NCI-H524 (cell line): Measurements from ENCODE around the gene EFEMP1.
"Not testable (repeated sequence)": the region's sequence is repeated elsewhere in the genome, so short reads cannot be mapped to it uniquely, and the experiment has no call there.

Experiments used
- DNase-seq, 2 experiments: peaks; one replicate each; lab custom pipeline; 2025; lab: John Stamatoyannopoulos, UW

The EFEMP1 gene

GRCh38 chr2:55864351-55865084 lies 59.1 kb downstream of the EFEMP1 start:
- DNase-seq = no peak

- DNase-seq = no peak
These were observed 60.8 kb downstream of the EFEMP1 start for GRCh38 chr2:55862673-55863390.

- DNase-seq = no peak
These were observed 61.3 kb downstream of the EFEMP1 start for GRCh38 chr2:55862246-55862645.

GRCh38 chr2:55861733-55862132 lies 61.8 kb downstream of the EFEMP1 start:
- no peak for DNase-seq

- DNase-seq = no peak
These were observed 62.8 kb downstream of the EFEMP1 start for GRCh38 chr2:55860832-55861231.

- DNase-seq = no peak
These were observed 63.7 kb downstream of the EFEMP1 start for GRCh38 chr2:55859875-55860274.

GRCh38 chr2:55857766-55858165 lies 65.8 kb downstream of the EFEMP1 start:
- DNase-seq = no peak

GRCh38 chr2:55856936-55857335 lies 66.6 kb downstream of the EFEMP1 start:
- no peak for DNase-seq

GRCh38 chr2:55848096-55848495 lies 75.5 kb downstream of the EFEMP1 start:
- no peak for DNase-seq

- no peak for DNase-seq
These were observed 77.2 kb downstream of the EFEMP1 start for GRCh38 chr2:55846426-55846825.

- DNase-seq = no peak
These were observed 78.6 kb downstream of the EFEMP1 start for GRCh38 chr2:55844986-55845385.

- DNase-seq = no peak
These were observed 79.6 kb downstream of the EFEMP1 start for GRCh38 chr2:55843994-55844345.

- no peak for DNase-seq
These were observed 80.2 kb downstream of the EFEMP1 start for GRCh38 chr2:55843096-55843993.

- no peak for DNase-seq
These were observed 81.5 kb downstream of the EFEMP1 start for GRCh38 chr2:55842046-55842445.

GRCh38 chr2:55840460-55840859 lies 83.1 kb downstream of the EFEMP1 start:
- no peak for DNase-seq

- DNase-seq = no peak
These were observed 84.3 kb downstream of the EFEMP1 start for GRCh38 chr2:55839182-55839819.

- DNase-seq = no peak
These were observed 84.9 kb downstream of the EFEMP1 start for GRCh38 chr2:55838653-55839052.

- DNase-seq = not testable (repeated sequence)
These were observed 85.5 kb downstream of the EFEMP1 start for GRCh38 chr2:55838117-55838516.

- DNase-seq = no peak
These were observed 86.5 kb downstream of the EFEMP1 start for GRCh38 chr2:55837073-55837472.

GRCh38 chr2:55831671-55832410 lies 91.7 kb downstream of the EFEMP1 start:
- DNase-seq = not testable (repeated sequence)

GRCh38 chr2:55827855-55828254 lies 95.7 kb downstream of the EFEMP1 start:
- DNase-seq = no peak
